ENCODE data around the gene GSS. TPM values are rescaled to one million over a fixed set of nuclear protein-coding genes. Genes with fewer than 3 reads are reported as not detected.

Gene GSS
- total and polyA plus RNA-seq, 2 donors from 2014 or later = 54.9 to 71.5 TPM

DNA sequence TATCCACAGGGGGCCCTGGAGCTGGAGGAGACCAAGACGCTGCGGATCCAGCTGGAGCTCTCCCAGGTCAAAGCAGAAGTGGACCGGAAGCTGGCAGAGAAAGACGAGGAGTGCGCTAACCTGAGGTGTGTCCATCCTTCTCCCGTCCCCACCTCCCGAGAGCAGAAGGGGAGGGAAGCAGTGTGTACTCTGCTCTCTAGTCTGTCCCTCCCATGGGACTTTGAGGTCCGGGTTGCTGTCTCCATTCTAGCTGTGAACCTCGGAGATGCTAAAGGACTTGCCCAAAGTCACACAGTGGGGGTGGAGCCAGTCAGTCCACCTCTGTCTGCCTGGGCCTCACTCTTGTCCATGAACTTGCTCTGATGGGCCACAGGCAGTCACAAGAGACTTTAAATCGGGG lies 44.2 kb upstream of the GSS start:
- Histone ChIP-seq H3K4me1 (ENCODE audit: control insufficient read depth in 2 of 3, insufficient read depth in 2 of 3, low read depth in 1 of 3, low read length in 3 of 3) (peaks cover 0 to 3% (median 0%) of the 10 kb centered on the region in 3 donors), H3K9me3 (ENCODE audit: control insufficient read depth in 2 of 3, insufficient read depth in 1 of 3, low read length in 3 of 3) (no peaks in the 10 kb centered on the region), H3K27ac (ENCODE audit: low read depth in 2 of 2, low read length in 2 of 2) (no peak overlapping the region), H3K36me3 (ENCODE audit: control insufficient read depth in 2 of 3, insufficient read depth in 3 of 3, low read length in 3 of 3) (peaks cover 0 to 38% (median 27%) of the 10 kb centered on the region in 3 donors), H3K9ac (ENCODE audit: low read length in 3 of 3) (no peak overlapping the region), H3K27me3 (ENCODE audit: control insufficient read depth, insufficient read depth, low read length) (no peaks in the 10 kb centered on the region), H3K4me3 (ENCODE audit: low read length in 3 of 3) (no peak overlapping the region)
- DNase-seq = no peak
- no peak for FAIRE-seq
- intact Hi-C loops (cut with DNase I) = no loop called here
- TF ChIP-seq, protein P1, sequence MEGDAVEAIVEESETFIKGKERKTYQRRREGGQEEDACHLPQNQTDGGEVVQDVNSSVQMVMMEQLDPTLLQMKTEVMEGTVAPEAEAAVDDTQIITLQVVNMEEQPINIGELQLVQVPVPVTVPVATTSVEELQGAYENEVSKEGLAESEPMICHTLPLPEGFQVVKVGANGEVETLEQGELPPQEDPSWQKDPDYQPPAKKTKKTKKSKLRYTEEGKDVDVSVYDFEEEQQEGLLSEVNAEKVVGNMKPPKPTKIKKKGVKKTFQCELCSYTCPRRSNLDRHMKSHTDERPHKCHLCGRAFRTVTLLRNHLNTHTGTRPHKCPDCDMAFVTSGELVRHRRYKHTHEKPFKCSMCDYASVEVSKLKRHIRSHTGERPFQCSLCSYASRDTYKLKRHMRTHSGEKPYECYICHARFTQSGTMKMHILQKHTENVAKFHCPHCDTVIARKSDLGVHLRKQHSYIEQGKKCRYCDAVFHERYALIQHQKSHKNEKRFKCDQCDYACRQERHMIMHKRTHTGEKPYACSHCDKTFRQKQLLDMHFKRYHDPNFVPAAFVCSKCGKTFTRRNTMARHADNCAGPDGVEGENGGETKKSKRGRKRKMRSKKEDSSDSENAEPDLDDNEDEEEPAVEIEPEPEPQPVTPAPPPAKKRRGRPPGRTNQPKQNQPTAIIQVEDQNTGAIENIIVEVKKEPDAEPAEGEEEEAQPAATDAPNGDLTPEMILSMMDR (IDR thresholded peaks at IDR 0.05; ENCODE audit: borderline replicate concordance, extremely low read depth, insufficient read depth) = no peak

DNA sequence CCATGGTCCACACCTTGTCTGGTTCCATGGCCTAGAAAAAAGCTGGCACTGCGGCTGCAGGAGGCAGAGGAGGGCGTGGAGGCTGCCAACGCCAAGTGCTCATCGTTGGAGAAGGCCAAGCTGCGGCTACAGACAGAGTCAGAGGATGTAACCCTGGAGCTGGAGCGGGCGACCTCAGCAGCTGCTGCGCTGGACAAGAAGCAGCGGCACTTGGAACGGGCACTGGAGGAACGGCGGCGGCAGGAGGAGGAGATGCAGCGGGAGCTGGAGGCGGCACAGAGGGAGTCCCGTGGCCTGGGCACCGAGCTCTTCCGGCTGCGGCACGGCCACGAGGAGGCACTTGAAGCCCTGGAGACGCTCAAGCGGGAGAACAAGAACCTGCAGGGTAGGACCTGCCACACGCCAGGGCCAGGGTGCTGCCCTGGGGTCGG lies 43.4 kb upstream of the GSS start:
- Histone ChIP-seq H3K27ac (ENCODE audit: low read depth in 2 of 2, low read length in 2 of 2) (no peak overlapping the region), H3K4me3 (ENCODE audit: low read length in 3 of 3) (no peak overlapping the region), H3K9ac (ENCODE audit: low read length in 3 of 3) (no peak overlapping the region), H3K36me3 (ENCODE audit: control insufficient read depth in 2 of 3, insufficient read depth in 3 of 3, low read length in 3 of 3) (peaks cover 0 to 36% (median 24%) of the 10 kb centered on the region in 3 donors), H3K4me1 (ENCODE audit: control insufficient read depth in 2 of 3, insufficient read depth in 2 of 3, low read depth in 1 of 3, low read length in 3 of 3) (peaks cover 0 to 8% (median 0%) of the 10 kb centered on the region in 3 donors), H3K9me3 (ENCODE audit: control insufficient read depth in 2 of 3, insufficient read depth in 1 of 3, low read length in 3 of 3) (no peaks in the 10 kb centered on the region), H3K27me3 (ENCODE audit: control insufficient read depth, insufficient read depth, low read length) (no peaks in the 10 kb centered on the region)
- no peak for FAIRE-seq
- DNase-seq = no peak
- intact Hi-C loops (cut with DNase I) = no loop called here
- TF ChIP-seq, protein P1 (IDR thresholded peaks at IDR 0.05; ENCODE audit: borderline replicate concordance, extremely low read depth, insufficient read depth) = no peak

DNA sequence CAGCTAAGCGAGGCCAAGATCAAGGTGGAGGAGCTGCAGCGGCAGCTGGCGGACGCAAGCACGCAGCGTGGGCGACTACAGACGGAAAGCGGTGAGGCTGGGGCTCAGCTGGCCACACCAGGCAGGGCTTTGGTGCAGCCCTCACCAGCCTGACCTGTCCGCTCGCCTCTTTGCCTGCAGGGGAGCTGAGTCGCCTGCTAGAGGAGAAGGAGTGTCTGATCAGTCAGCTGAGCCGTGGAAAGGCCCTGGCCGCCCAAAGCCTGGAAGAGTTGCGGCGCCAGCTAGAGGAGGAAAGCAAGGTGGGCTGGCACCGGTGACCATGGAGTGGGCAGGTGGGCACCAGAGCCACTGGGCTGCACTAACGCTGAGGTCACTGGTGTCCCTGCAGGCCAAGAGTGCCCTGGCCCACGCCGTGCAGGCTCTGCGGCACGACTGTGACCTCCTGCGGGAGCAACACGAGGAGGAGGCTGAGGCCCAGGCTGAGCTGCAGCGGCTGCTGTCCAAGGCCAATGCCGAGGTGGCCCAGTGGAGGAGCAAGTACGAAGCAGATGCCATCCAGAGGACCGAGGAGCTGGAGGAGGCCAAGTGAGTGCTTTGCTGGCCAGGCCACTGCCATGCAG lies 42.8 kb upstream of the GSS start:
- Histone ChIP-seq H3K9me3 (ENCODE audit: control insufficient read depth in 2 of 3, insufficient read depth in 1 of 3, low read length in 3 of 3) (no peaks in the 10 kb centered on the region), H3K27ac (ENCODE audit: low read depth in 2 of 2, low read length in 2 of 2) (no peak overlapping the region), H3K9ac (ENCODE audit: low read length in 3 of 3) (no peak overlapping the region), H3K27me3 (ENCODE audit: control insufficient read depth, insufficient read depth, low read length) (no peaks in the 10 kb centered on the region), H3K4me3 (ENCODE audit: low read length in 3 of 3) (no peak overlapping the region), H3K4me1 (ENCODE audit: control insufficient read depth in 2 of 3, insufficient read depth in 2 of 3, low read depth in 1 of 3, low read length in 3 of 3) (peaks cover 0 to 8% (median 0%) of the 10 kb centered on the region in 3 donors), H3K36me3 (ENCODE audit: control insufficient read depth in 2 of 3, insufficient read depth in 3 of 3, low read length in 3 of 3) (peaks cover 0 to 34% (median 23%) of the 10 kb centered on the region in 3 donors)
- FAIRE-seq (no peak), DNase-seq (no peak)
- TF ChIP-seq, protein P1 (IDR thresholded peaks at IDR 0.05; ENCODE audit: borderline replicate concordance, extremely low read depth, insufficient read depth) = no peak
- intact Hi-C loops (cut with DNase I) = no loop called here
